IMR-90 (cell line): ENCODE measurements around the gene EPHB1. TPM values are rescaled to one million over a fixed set of nuclear protein-coding genes. Genes with fewer than 3 reads are reported as not detected.

ENCODE experiments used
- ATAC-seq: fragments of 200-7000 bp; cut with Tn5 transposase; 2 replicates; pipeline ENCODE4 v1.9.1; 2020; ENCODE audit warnings: low read depth, mild to moderate bottlenecking, moderate library complexity
- BruUV-seq: library from RNA; stranded (reverse); fragments of 400-500 nt; replicated peaks from 2 replicates; lab custom pipeline; 2021; lab: Mats Ljungman, UMichigan
- CTCF ChIA-PET: fragments of 300-600 bp; formaldehyde crosslinking; extraction: SDS; loops from one replicate; lab custom pipeline; 2021; ENCODE audit warnings: antibody characterized with exemption; lab: Yijun Ruan, JAX
- POLR2A ChIA-PET: fragments of 300-600 bp; sonication (Branson Sonifier 250); formaldehyde crosslinking; loops from one replicate; lab custom pipeline; 2022; ENCODE audit warnings: antibody characterized with exemption; ENCODE audit not compliant: unreplicated experiment; lab: Charles Lee
- DNase-seq: peaks from one replicate; pipeline ENCODE4 v3.0.0; 2013
- H2AFZ ChIP-seq: replicated peaks from 2 replicates; pipeline ENCODE3; 2013; ENCODE audit warnings: low read length, mild to moderate bottlenecking; ENCODE audit not compliant: poor library complexity
- H2AK5ac ChIP-seq: 2 replicates; pipeline ENCODE4 v1.6.1; 2013; ENCODE audit warnings: low read depth, low read length, inconsistent platforms
- H2AK9ac ChIP-seq: replicated peaks from 2 replicates; pipeline ENCODE3; 2013; ENCODE audit warnings: mild to moderate bottlenecking, low read depth, low read length, moderate library complexity; ENCODE audit not compliant: poor library complexity
- H2BK120ac ChIP-seq: 2 replicates; pipeline ENCODE4 v1.6.1; 2013; ENCODE audit warnings: low read depth, low read length, inconsistent platforms
- H2BK15ac ChIP-seq: 3 replicates; pipeline ENCODE4 v1.6.1; 2013; ENCODE audit warnings: low read depth, low read length, inconsistent platforms
- H2BK20ac ChIP-seq: 2 replicates; pipeline ENCODE4 v1.6.1; 2013; ENCODE audit warnings: low read depth, mild to moderate bottlenecking, inconsistent platforms, low read length, moderate library complexity
- H2BK5ac ChIP-seq: 2 replicates; pipeline ENCODE4 v1.6.1; 2013; ENCODE audit warnings: mild to moderate bottlenecking, low read depth, low read length, inconsistent platforms; ENCODE audit not compliant: poor library complexity, severe bottlenecking
- H3K14ac ChIP-seq: replicated peaks from 2 replicates; pipeline ENCODE4 v1.6.1; 2013; ENCODE audit warnings: low read depth, low read length, inconsistent platforms
- H3K18ac ChIP-seq: 2 replicates; pipeline ENCODE4 v1.6.1; 2013; ENCODE audit warnings: low read depth, low read length, control low read depth
- H3K23ac ChIP-seq: 2 replicates; pipeline ENCODE4 v1.6.1; 2013; ENCODE audit warnings: low read depth, low read length, inconsistent platforms
- H3K27ac ChIP-seq: 2 replicates; pipeline ENCODE4 v1.5.1; 2013; ENCODE audit warnings: mild to moderate bottlenecking, control low read depth, low read length; ENCODE audit not compliant: insufficient read depth
- H3K27me3 ChIP-seq: 2 replicates; pipeline ENCODE4 v1.6.1; 2013; ENCODE audit warnings: low read length; ENCODE audit not compliant: control insufficient read depth, insufficient read depth
- H3K36me3 ChIP-seq: 2 replicates; pipeline ENCODE4 v1.6.1; 2013; ENCODE audit warnings: low read length, mixed read lengths; ENCODE audit not compliant: control insufficient read depth, insufficient read depth
- H3K4ac ChIP-seq: 2 replicates; pipeline ENCODE4 v1.6.1; 2013; ENCODE audit warnings: low read depth, low read length, inconsistent platforms
- H3K4me1 ChIP-seq: 2 replicates; pipeline ENCODE4 v1.6.1; 2013; ENCODE audit warnings: low read length, mixed read lengths; ENCODE audit not compliant: control insufficient read depth, insufficient read depth
- H3K4me2 ChIP-seq: 2 replicates; pipeline ENCODE4 v1.6.1; 2013; ENCODE audit warnings: low read depth, mild to moderate bottlenecking, control low read depth, low read length, moderate library complexity
- H3K4me3 ChIP-seq: 2 replicates; pipeline ENCODE4 v1.5.1; 2013; ENCODE audit warnings: low read depth, mild to moderate bottlenecking, control low read depth, low read length, moderate library complexity; ENCODE audit not compliant: insufficient read depth
- H3K56ac ChIP-seq: 2 replicates; pipeline ENCODE4 v1.6.1; 2013; ENCODE audit warnings: low read length, inconsistent platforms; ENCODE audit not compliant: insufficient read depth; ENCODE audit errors: extremely low read depth
- H3K79me1 ChIP-seq, 2 experiments: 2 replicates each; pipeline ENCODE4 v1.6.1; 2013; ENCODE audit warnings: low read length in 2 of 2, inconsistent platforms in 1 of 2, low read depth in 1 of 2
- H3K9ac ChIP-seq: 2 replicates; pipeline ENCODE4 v1.6.1; 2013; ENCODE audit warnings: low read depth, low read length, control low read depth
- H3K9me1 ChIP-seq: 2 replicates; pipeline ENCODE4 v1.6.1; 2013; ENCODE audit warnings: low read length, inconsistent platforms; ENCODE audit not compliant: insufficient read depth
- H3K9me3 ChIP-seq: 2 replicates; pipeline ENCODE4 v1.6.1; 2013; ENCODE audit warnings: low read length; ENCODE audit not compliant: control insufficient read depth, insufficient read depth
- H4K20me1 ChIP-seq: 2 replicates; pipeline ENCODE4 v1.6.1; 2013; ENCODE audit warnings: low read length, inconsistent platforms; ENCODE audit not compliant: insufficient read depth
- H4K5ac ChIP-seq: 2 replicates; pipeline ENCODE4 v1.6.1; 2013; ENCODE audit warnings: mild to moderate bottlenecking, low read depth, low read length, control low read depth
- H4K8ac ChIP-seq, 2 experiments: 2 replicates each; pipeline ENCODE4 v1.6.1; 2013; ENCODE audit warnings: low read depth in 2 of 2, low read length in 2 of 2, control low read depth in 1 of 2, inconsistent platforms in 1 of 2
- H4K91ac ChIP-seq: 2 replicates; pipeline ENCODE4 v1.6.1; 2013; ENCODE audit warnings: low read depth, low read length, inconsistent platforms; ENCODE audit not compliant: insufficient read depth
- CEBPB ChIP-seq: IDR thresholded peaks from 2 replicates; pipeline ENCODE4 v1.6.1; 2012; ENCODE audit warnings: low read depth, low read length, improper control_type of control experiment
- CTCF ChIP-seq: conservative IDR thresholded peaks from 2 replicates; pipeline ENCODE4 v1.5.1; 2012; ENCODE audit warnings: mild to moderate bottlenecking, low read depth, low read length, improper control_type of control experiment
- ELK1 ChIP-seq: fragments of 150-350 bp; IDR thresholded peaks from 2 replicates; pipeline ENCODE4 v1.6.1; 2016; ENCODE audit warnings: low read depth, mild to moderate bottlenecking, low read length, moderate library complexity, borderline replicate concordance
- FOS ChIP-seq: fragments of 150-350 bp; IDR thresholded peaks from 2 replicates; pipeline ENCODE4 v1.6.1; 2016; ENCODE audit warnings: low read depth, low read length
- MXI1 ChIP-seq: IDR thresholded peaks from 2 replicates; pipeline ENCODE4 v1.6.1; 2012; ENCODE audit warnings: low read depth, mild to moderate bottlenecking, low read length, moderate library complexity, borderline replicate concordance
- NFE2L2 ChIP-seq: fragments of 150-350 bp; IDR thresholded peaks from 2 replicates; pipeline ENCODE4 v1.6.1; 2016; ENCODE audit warnings: low read depth, mild to moderate bottlenecking, low read length
- POLR2A ChIP-seq: IDR thresholded peaks from 2 replicates; pipeline ENCODE4 v1.6.1; 2012; ENCODE audit warnings: mild to moderate bottlenecking, low read depth, low read length
- RCOR1 ChIP-seq: IDR thresholded peaks from 2 replicates; pipeline ENCODE4 v1.6.1; 2012; ENCODE audit warnings: mild to moderate bottlenecking, low read length, improper control_type of control experiment; ENCODE audit not compliant: insufficient replicate concordance
- RFX5 ChIP-seq: IDR thresholded peaks from 2 replicates; pipeline ENCODE4 v1.8.0; 2012; ENCODE audit warnings: low read depth, mild to moderate bottlenecking, low read length, moderate library complexity
- SMC3 ChIP-seq: fragments of 150-350 bp; IDR thresholded peaks from 2 replicates; pipeline ENCODE4 v1.6.1; 2016; ENCODE audit warnings: low read depth, mild to moderate bottlenecking, antibody characterized with exemption, low read length, moderate library complexity
- WGBS, 2 experiments: methylation state at CpG; one replicate each; pipeline versions ENCODE4 v1.1.5 to v1.1.7; 2013; ENCODE audit warnings: missing lambda C conversion rate in 2 of 2; ENCODE audit not compliant: insufficient read length in 1 of 2; ENCODE audit errors: extremely low coverage in 2 of 2; 5-methylcytosine and 5-hydroxymethylcytosine counted together
- dilution Hi-C: fragments of 300-500 bp; cut with HindIII; formaldehyde crosslinking; loops from one replicate; pipeline ENCODE4 v1.14.3; 2018; ENCODE audit warnings: low sequenced_read_pairs; ENCODE audit not compliant: unreplicated experiment
- in situ Hi-C: fragments of 300-500 bp; cut with MboI; formaldehyde crosslinking; loops from 3 replicates; pipeline ENCODE4 v1.14.3; 2019; ENCODE audit warnings: low sequenced_read_pairs, inconsistent platforms, mixed read lengths
- intact Hi-C: fragments of 100-400 bp; cut with micrococcal nuclease; formaldehyde crosslinking; loops from 2 replicates; pipeline ENCODE4 v1.10.0; 2022
- polyA plus RNA-seq, 3 experiments: library from polyadenylated mRNA; depleted of rRNA; stranded (reverse); fragments of >200 nt; gene quantifications; 2 replicates each; pipeline ENCODE4 v1.2.3, GENCODE V29; 2012; ENCODE audit warnings: low replicate concordance in 1 of 3
- total RNA-seq: library from RNA; depleted of rRNA; stranded (reverse); fragments of >200 nt; gene quantifications from 2 replicates; pipeline ENCODE4 v1.2.3, GENCODE V29; 2012

EPHB1 gene
- total and polyA plus RNA-seq, 2 of the 4 experiments (the other 2 are of a cell fraction), result 0.17 to 0.36 TPM

GRCh38 chr3:134898181-134898754, 103.2 kb downstream of the EPHB1 start:
- Histone ChIP-seq H3K56ac (no peak overlapping the region), H4K20me1 (no peaks in the 10 kb centered on the region), H3K4me1 (no peaks in the 10 kb centered on the region), H3K18ac (no peak overlapping the region), H3K4me2 (no peak overlapping the region), H3K9ac (no peak overlapping the region), H2BK120ac (no peak overlapping the region), H2BK20ac (no peak overlapping the region), H2AK5ac (no peak overlapping the region), H4K5ac (no peak overlapping the region), H3K14ac (no peak overlapping the region), H2AK9ac (no peak overlapping the region), H2BK5ac (no peak overlapping the region), H3K27ac (no peak overlapping the region), H3K23ac (no peak overlapping the region), H2AFZ (no peak overlapping the region), H4K8ac (no peak overlapping the region), H3K36me3 (no peaks in the 10 kb centered on the region), H3K9me1 (no peaks in the 10 kb centered on the region), H2BK15ac (no peak overlapping the region), H3K79me1 (no peaks in the 10 kb centered on the region), H3K27me3 (no peaks in the 10 kb centered on the region), H3K4ac (no peak overlapping the region), H3K4me3 (no peak overlapping the region), H4K91ac (no peak overlapping the region), H3K9me3 (no peaks in the 10 kb centered on the region)
- intact Hi-C loops, result no loop called here
- in situ Hi-C loops, result no loop called here
- no CpG with 5 or more reads among the region's 7 CpGs for WGBS, 2 experiments
- no peak for ATAC-seq
- CTCF ChIA-PET, result interaction anchor here (0.6 kb wide), 1 partner anchor 1241 kb away, joined by 3 read pairs; no protein-coding TSS in a partner anchor
- BruUV-seq, result no TSS peak
- no peak for DNase-seq
- POLR2A ChIA-PET, result no interaction called here
- TF ChIP-seq POLR2A, result no peak
- no peak for TF ChIP-seq MXI1
- TF ChIP-seq RFX5, result no peak
- TF ChIP-seq NFE2L2, result no peak
- no peak for TF ChIP-seq CTCF
- TF ChIP-seq ELK1, result no peak
- no peak for TF ChIP-seq CEBPB
- TF ChIP-seq SMC3, result no peak
- TF ChIP-seq FOS, result no peak
- no peak for TF ChIP-seq RCOR1
- dilution Hi-C loops, result no loop called here
